ENCODE measurements around the gene TBC1D14.
A peak's percentile ranks its signal among the peaks of the same experiment; 100 is the strongest.

DNA sequence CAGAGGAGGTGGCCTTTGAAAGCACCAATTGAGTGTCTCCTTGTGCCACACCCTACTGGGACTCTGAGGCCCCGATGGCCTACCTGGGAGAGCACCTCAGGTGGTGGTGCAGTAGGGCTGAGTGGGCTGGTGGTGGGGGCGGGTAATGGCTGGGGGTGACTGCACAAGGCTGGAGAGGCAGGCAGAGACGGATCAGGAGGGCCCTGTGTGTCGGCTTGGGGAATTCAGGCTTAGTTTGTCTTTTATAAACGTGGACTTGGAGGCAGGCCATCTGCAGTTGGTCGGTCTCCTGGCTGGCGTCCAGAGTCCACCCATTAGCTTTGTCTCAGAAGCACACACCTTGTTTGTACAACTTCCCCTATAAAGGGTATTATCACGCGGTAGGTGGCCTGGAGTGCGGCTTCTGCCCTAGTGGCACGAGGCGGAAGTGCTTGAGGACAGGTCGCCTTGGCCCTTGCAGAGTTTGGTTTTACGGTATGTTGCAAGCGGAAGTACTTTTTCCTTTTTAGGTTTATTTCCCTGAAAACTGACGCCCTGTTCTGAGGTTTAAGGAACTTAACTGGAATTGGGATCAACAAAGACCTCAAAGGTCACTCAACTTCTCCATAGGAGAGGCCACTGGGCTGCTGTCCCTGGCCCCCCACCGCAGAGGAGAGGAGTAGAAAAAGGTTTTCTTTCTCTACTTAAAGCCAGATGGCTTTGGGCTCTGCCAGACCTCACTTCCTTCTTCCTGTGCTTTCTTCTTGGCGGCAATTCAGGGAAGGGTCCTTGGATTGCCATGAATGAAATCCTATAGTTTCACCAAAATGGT, 8.0 kb downstream of the TBC1D14 start:
- TF ChIP-seq CTCF (conservative IDR thresholded peaks at IDR 0.05; ENCODE audit: low read length) (peak; percentile 71), EZH2phosphoT487 (IDR thresholded peaks at IDR 0.05; ENCODE audit: borderline replicate concordance, low read depth, low read length) (no peak)
